Trophoblast cell (in vitro differentiated cells and primary cell): ENCODE data around the gene STAM2.
"Not testable (repeated sequence)": the region's sequence is repeated elsewhere in the genome, so short reads cannot be mapped to it uniquely, and the experiment has no call there.

Experiments used
- DNase-seq, 2 donors: peaks; one replicate each; pipeline ENCODE4 v3.0.0-alpha.2; 2016
- H2AFZ ChIP-seq: 2 replicates; pipeline ENCODE4 v1.6.1; 2013; ENCODE audit warnings: low read length, moderate library complexity, mild to moderate bottlenecking; ENCODE audit not compliant: insufficient read depth, poor library complexity
- H2AK5ac ChIP-seq: 2 replicates; pipeline ENCODE4 v1.6.1; 2013; ENCODE audit warnings: mild to moderate bottlenecking, low read length
- H2BK120ac ChIP-seq: 2 replicates; pipeline ENCODE4 v1.6.1; 2013; ENCODE audit warnings: low read length, mild to moderate bottlenecking, moderate library complexity; ENCODE audit not compliant: insufficient read depth, poor library complexity
- H2BK12ac ChIP-seq: 2 replicates; pipeline ENCODE4 v1.6.1; 2013; ENCODE audit warnings: mild to moderate bottlenecking, low read length, moderate library complexity
- H2BK5ac ChIP-seq: 2 replicates; pipeline ENCODE4 v1.6.1; 2013; ENCODE audit warnings: low read length, low read depth, moderate library complexity, mild to moderate bottlenecking; ENCODE audit not compliant: poor library complexity
- H3K14ac ChIP-seq: 2 replicates; pipeline ENCODE4 v1.6.1; 2013; ENCODE audit warnings: mild to moderate bottlenecking, low read length
- H3K18ac ChIP-seq: 2 replicates; pipeline ENCODE4 v1.6.1; 2013; ENCODE audit warnings: mild to moderate bottlenecking, low read length
- H3K23ac ChIP-seq: 2 replicates; pipeline ENCODE4 v1.6.1; 2013; ENCODE audit warnings: low read length
- H3K27ac ChIP-seq: 2 replicates; pipeline ENCODE4 v1.5.1; 2013; ENCODE audit warnings: low read depth, mild to moderate bottlenecking, inconsistent platforms, low read length, moderate library complexity
- H3K27me3 ChIP-seq: 2 replicates; pipeline ENCODE4 v1.6.1; 2013; ENCODE audit warnings: inconsistent platforms, mild to moderate bottlenecking, low read length, moderate library complexity; ENCODE audit not compliant: insufficient read depth
- H3K36me3 ChIP-seq, 2 experiments: 1 replicate in 1 of 2; 2 replicates in 1 of 2; pipeline ENCODE4 v1.6.1; 2013; ENCODE audit warnings: low read length in 2 of 2, mild to moderate bottlenecking in 2 of 2, moderate library complexity in 1 of 2; ENCODE audit not compliant: insufficient read depth in 2 of 2, control insufficient read depth in 1 of 2
- H3K4ac ChIP-seq: 2 replicates; pipeline ENCODE4 v1.6.1; 2013; ENCODE audit warnings: low read depth, mild to moderate bottlenecking, low read length, moderate library complexity
- H3K4me1 ChIP-seq, 2 experiments: 1 replicate in 1 of 2; 2 replicates in 1 of 2; pipeline ENCODE4 v1.6.1; 2013; ENCODE audit warnings: low read length in 2 of 2, mild to moderate bottlenecking in 2 of 2, moderate library complexity in 1 of 2; ENCODE audit not compliant: insufficient read depth in 2 of 2, control insufficient read depth in 1 of 2
- H3K4me2 ChIP-seq: 2 replicates; pipeline ENCODE4 v1.6.1; 2013; ENCODE audit warnings: inconsistent platforms, mild to moderate bottlenecking, low read length, moderate library complexity
- H3K4me3 ChIP-seq: 2 replicates; pipeline ENCODE4 v1.5.1; 2013; ENCODE audit warnings: mild to moderate bottlenecking, low read depth, low read length, inconsistent platforms
- H3K79me1 ChIP-seq: one replicate; pipeline ENCODE4 v1.6.1; 2013; ENCODE audit warnings: low read length
- H3K79me2 ChIP-seq: 2 replicates; pipeline ENCODE4 v1.6.1; 2013; ENCODE audit warnings: low read length, mild to moderate bottlenecking; ENCODE audit not compliant: control insufficient read depth, insufficient read depth, poor library complexity
- H3K9ac ChIP-seq: 2 replicates; pipeline ENCODE4 v1.6.1; 2013; ENCODE audit warnings: mild to moderate bottlenecking, low read length
- H3K9me3 ChIP-seq: 2 replicates; pipeline ENCODE4 v1.6.1; 2013; ENCODE audit warnings: low read depth, mild to moderate bottlenecking, control low read depth, inconsistent platforms, low read length; ENCODE audit not compliant: insufficient read depth
- H4K12ac ChIP-seq: 2 replicates; pipeline ENCODE4 v1.6.1; 2013; ENCODE audit warnings: low read depth, mild to moderate bottlenecking, low read length, moderate library complexity
- H4K8ac ChIP-seq: 2 replicates; pipeline ENCODE4 v1.6.1; 2013; ENCODE audit warnings: low read depth, mild to moderate bottlenecking, low read length, moderate library complexity
- H4K91ac ChIP-seq: one replicate; pipeline ENCODE4 v1.6.1; 2013; ENCODE audit warnings: low read depth, mild to moderate bottlenecking, low read length, moderate library complexity
- WGBS: extraction: QIAGEN DNeasy Blood & Tissue Kit; methylation state at CpG from one replicate; pipeline ENCODE4 v1.1.7; 2013; ENCODE audit warnings: missing lambda C conversion rate; ENCODE audit not compliant: insufficient read length, insufficient coverage; ENCODE audit errors: extremely low coverage; 5-methylcytosine and 5-hydroxymethylcytosine counted together

The STAM2 gene

DNA sequence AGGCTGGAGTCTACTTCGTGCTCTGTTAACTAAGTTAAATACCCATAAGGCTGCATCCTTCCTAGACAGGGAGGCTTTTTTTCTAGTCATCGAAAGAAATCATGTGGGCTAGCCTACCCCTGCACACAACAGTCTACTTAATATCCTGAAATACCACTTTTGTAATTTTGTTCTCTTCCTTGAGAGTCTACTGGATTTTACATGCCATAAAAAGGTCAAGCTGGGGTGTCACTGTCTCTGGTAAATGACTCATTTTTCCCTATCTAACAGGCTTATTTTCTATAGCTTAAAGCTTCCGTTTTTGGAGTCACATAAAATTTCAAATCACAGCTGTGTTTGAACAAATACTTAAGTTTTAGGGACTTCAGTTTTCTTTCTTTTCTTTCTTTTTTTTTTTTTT lies 10.7 kb upstream of the STAM2 start:
- H2AK5ac ChIP-seq = no peak overlapping the region
- no peak overlapping the region for H3K9ac ChIP-seq
- WGBS = no CpG with 5 or more reads among the region's 3 CpGs
- H3K36me3 ChIP-seq = no peaks in the 10 kb centered on the region
- H3K23ac ChIP-seq = no peak overlapping the region
- H3K4ac ChIP-seq = no peak overlapping the region
- H3K79me2 ChIP-seq = no peaks in the 10 kb centered on the region
- no peaks in the 10 kb centered on the region for H3K27me3 ChIP-seq
- no peaks in the 10 kb centered on the region for H3K79me1 ChIP-seq
- no peaks in the 10 kb centered on the region for H3K4me1 ChIP-seq
- DNase-seq = no peak
- H4K12ac ChIP-seq = no peak overlapping the region
- no peak overlapping the region for H3K4me2 ChIP-seq
- H4K8ac ChIP-seq = no peak overlapping the region
- no peak overlapping the region for H2BK120ac ChIP-seq
- no peak overlapping the region for H2AFZ ChIP-seq
- no peak overlapping the region for H4K91ac ChIP-seq
- no peak overlapping the region for H3K18ac ChIP-seq
- H2BK5ac ChIP-seq = no peak overlapping the region
- H2BK12ac ChIP-seq = no peak overlapping the region
- no peak overlapping the region for H3K14ac ChIP-seq
- no peak overlapping the region for H3K27ac ChIP-seq
- H3K9me3 ChIP-seq = no peaks in the 10 kb centered on the region
- no peak overlapping the region for H3K4me3 ChIP-seq

DNA sequence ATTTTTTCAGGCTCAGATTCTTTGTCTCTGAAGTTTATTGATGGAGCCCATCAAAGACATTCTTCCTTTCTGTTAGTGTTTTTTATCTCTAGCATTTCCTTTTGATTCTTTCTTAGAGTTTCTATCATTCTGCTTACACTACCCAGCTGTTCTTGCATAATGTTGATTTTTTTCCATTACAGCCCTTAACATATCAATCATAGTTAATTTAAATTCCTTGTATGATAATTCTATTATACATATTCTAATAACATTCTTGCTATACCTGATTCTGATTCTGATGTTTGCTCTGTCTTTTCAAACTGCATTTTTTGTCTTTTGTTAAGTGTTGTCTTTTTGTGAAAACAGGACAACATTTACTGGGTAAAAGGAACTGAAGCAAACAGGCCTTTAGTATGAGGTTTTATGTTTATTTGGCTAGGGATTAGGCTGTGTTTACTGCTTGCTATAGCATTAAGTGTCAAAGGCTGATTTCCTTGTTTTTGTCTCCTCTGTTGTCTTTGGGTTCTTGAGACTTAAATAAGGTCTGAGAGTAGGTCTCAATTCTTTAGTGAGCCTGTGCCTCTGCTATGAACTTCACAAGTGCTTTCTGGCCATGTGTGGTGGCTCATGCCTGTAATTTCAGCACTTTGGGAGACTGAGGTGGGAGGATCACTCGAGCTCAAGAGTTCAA lies 8.0 kb upstream of the STAM2 start:
- no peak overlapping the region for H3K14ac ChIP-seq
- no peak overlapping the region for H3K18ac ChIP-seq
- no peak overlapping the region for H4K8ac ChIP-seq
- no peak overlapping the region for H2AFZ ChIP-seq
- H2AK5ac ChIP-seq = no peak overlapping the region
- H2BK120ac ChIP-seq = no peak overlapping the region
- H3K79me2 ChIP-seq = no peaks in the 10 kb centered on the region
- no peaks in the 10 kb centered on the region for H3K9me3 ChIP-seq
- H3K79me1 ChIP-seq = no peaks in the 10 kb centered on the region
- H3K27me3 ChIP-seq = no peaks in the 10 kb centered on the region
- no peaks in the 10 kb centered on the region for H3K36me3 ChIP-seq
- no peak overlapping the region for H4K91ac ChIP-seq
- H2BK5ac ChIP-seq = no peak overlapping the region
- H3K9ac ChIP-seq = no peak overlapping the region
- no peak overlapping the region for H3K4ac ChIP-seq
- H4K12ac ChIP-seq = no peak overlapping the region
- no CpG with 5 or more reads among the region's 1 CpG for WGBS
- no peak overlapping the region for H3K27ac ChIP-seq
- H2BK12ac ChIP-seq = no peak overlapping the region
- no peak overlapping the region for H3K23ac ChIP-seq
- no peak overlapping the region for H3K4me3 ChIP-seq
- H3K4me2 ChIP-seq = no peak overlapping the region
- H3K4me1 ChIP-seq = no peaks in the 10 kb centered on the region
- no peak for DNase-seq

DNA sequence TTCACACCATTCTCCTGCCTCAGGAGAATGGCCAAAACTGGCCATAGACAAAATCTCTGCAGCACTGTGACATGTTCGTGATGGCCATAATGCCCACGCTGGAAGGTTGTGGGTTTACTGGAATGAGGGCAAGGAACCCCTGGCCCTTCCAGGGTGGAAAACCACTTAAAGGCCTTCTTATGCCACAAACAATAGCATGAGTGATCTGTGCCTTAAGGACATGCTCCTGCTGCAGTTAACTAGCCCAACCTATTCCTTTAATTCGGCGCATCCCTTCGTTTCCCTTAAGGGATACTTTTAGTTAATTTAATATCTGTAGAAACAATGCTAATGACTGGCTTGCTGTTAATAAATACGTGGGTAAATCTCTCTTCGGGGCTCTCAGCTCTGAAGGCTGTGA lies 2.1 kb upstream of the STAM2 start:
- H3K9ac ChIP-seq, H3K18ac ChIP-seq, H4K12ac ChIP-seq, H2BK5ac ChIP-seq, H3K23ac ChIP-seq, H4K91ac ChIP-seq, H2AK5ac ChIP-seq, H3K27me3 ChIP-seq, H3K36me3 ChIP-seq, DNase-seq, H3K79me2 ChIP-seq, H2AFZ ChIP-seq, H3K14ac ChIP-seq, H4K8ac ChIP-seq, H3K9me3 ChIP-seq, H3K4ac ChIP-seq, H3K4me3 ChIP-seq, H2BK120ac ChIP-seq, H3K4me2 ChIP-seq, H3K27ac ChIP-seq, H3K4me1 ChIP-seq, H2BK12ac ChIP-seq: not testable (repeated sequence)
- peaks cover 11% of the 10 kb centered on the region for H3K79me1 ChIP-seq
- no CpG with 5 or more reads among the region's 7 CpGs for WGBS

DNA sequence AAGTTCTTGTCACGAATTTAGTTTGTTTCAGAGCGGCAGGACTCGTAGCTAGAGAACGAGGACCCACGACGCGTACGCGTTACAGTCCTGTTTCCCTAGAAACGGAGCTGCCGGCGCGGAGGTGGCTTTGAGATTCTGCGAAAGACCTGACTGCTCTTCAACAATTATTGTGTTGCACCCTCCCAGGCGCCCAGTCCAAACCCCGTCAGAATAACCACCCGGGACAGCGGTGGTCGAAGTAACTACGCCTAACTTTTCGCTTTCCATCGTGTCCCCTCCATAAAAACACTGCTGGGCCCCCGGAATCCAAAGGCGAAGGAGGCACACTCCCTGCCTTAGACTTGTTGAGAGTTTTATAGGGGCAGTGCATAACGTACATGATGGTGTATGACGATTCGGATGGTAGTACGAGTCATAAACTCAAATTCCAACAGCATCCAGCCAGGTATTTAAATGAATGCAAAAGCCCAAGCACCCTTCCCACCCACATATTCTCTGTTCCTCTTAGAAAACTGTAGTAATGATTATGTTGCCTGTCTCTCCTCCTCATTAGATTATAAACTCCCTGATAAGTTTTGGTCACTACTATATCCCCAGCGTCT lies 651 bp upstream of the STAM2 start:
- peak overlapping the region; percentile 79 for H4K12ac ChIP-seq
- H3K79me2 ChIP-seq = peaks cover 7% of the 10 kb centered on the region
- H3K4me3 ChIP-seq = peak overlapping the region; percentile 73
- DNase-seq = peak; percentile 23 to 71
- H3K9me3 ChIP-seq = no peaks in the 10 kb centered on the region
- H3K4ac ChIP-seq = peak overlapping the region; percentile 68
- peak overlapping the region; percentile 72 for H3K4me2 ChIP-seq
- no peaks in the 10 kb centered on the region for H3K27me3 ChIP-seq
- peak overlapping the region; percentile 48 for H2BK120ac ChIP-seq
- peak overlapping the region; percentile 34 for H3K18ac ChIP-seq
- peaks cover 11% of the 10 kb centered on the region for H3K79me1 ChIP-seq
- H3K14ac ChIP-seq = peak overlapping the region; percentile 87
- peak overlapping the region; percentile 52 for H3K9ac ChIP-seq
- H2AK5ac ChIP-seq = no peak overlapping the region
- peak overlapping the region; percentile 45 for H2BK12ac ChIP-seq
- peaks cover 0 to 3% of the 10 kb centered on the region in 2 experiments for H3K4me1 ChIP-seq
- no peaks in the 10 kb centered on the region for H3K36me3 ChIP-seq
- peak overlapping the region; percentile 88 for H4K91ac ChIP-seq
- H2AFZ ChIP-seq = peak overlapping the region; percentile 85
- no peak overlapping the region for H3K23ac ChIP-seq
- peak overlapping the region; percentile 96 for H4K8ac ChIP-seq
- peak overlapping the region; percentile 67 for H2BK5ac ChIP-seq
- peak overlapping the region; percentile 28 for H3K27ac ChIP-seq
- WGBS = no CpG with 5 or more reads among the region's 29 CpGs
